ENCODE results near the gene RNLS.

RNLS gene

GRCh38 chr10:88372881-88373592, 210.1 kb downstream of the RNLS start:
- H3K36me3 ChIP-seq (ENCODE audit: control insufficient read depth, insufficient read depth, low read length) = no peaks in the 10 kb centered on the region
- no peaks in the 10 kb centered on the region for H3K4me1 ChIP-seq
- no peaks in the 10 kb centered on the region for H3K9me3 ChIP-seq (ENCODE audit: control insufficient read depth, low read length)
- H3K4me2 ChIP-seq (ENCODE audit: low read length) = no peak overlapping the region
- no peak overlapping the region for H3K4me3 ChIP-seq (ENCODE audit: low read depth, low read length)
- H2AFZ ChIP-seq = no peak overlapping the region
- H3K27ac ChIP-seq = no peak overlapping the region
- H3K27me3 ChIP-seq (ENCODE audit: control insufficient read depth, insufficient read depth, low read length) = no peaks in the 10 kb centered on the region
- no peaks in the 10 kb centered on the region for H3K79me2 ChIP-seq
- TF ChIP-seq CTCF (IDR thresholded peaks at IDR 0.05) = no peak
- no peak overlapping the region for H3K9ac ChIP-seq

- Histone ChIP-seq H3K4me1 (no peaks in the 10 kb centered on the region), H3K27ac (no peak overlapping the region), H3K9me3 (ENCODE audit: control insufficient read depth, low read length) (no peaks in the 10 kb centered on the region), H3K79me2 (no peaks in the 10 kb centered on the region), H2AFZ (no peak overlapping the region), H3K4me2 (ENCODE audit: low read length) (no peak overlapping the region), H3K36me3 (ENCODE audit: control insufficient read depth, insufficient read depth, low read length) (no peaks in the 10 kb centered on the region), H3K27me3 (ENCODE audit: control insufficient read depth, insufficient read depth, low read length) (no peaks in the 10 kb centered on the region), H3K9ac (no peak overlapping the region), H3K4me3 (ENCODE audit: low read depth, low read length) (no peak overlapping the region)
- TF ChIP-seq CTCF (IDR thresholded peaks at IDR 0.05) = no peak
These were observed 210.9 kb downstream of the RNLS start for GRCh38 chr10:88372051-88372715.

GRCh38 chr10:88370713-88371112, 212.4 kb downstream of the RNLS start:
- Histone ChIP-seq H3K9me3 (ENCODE audit: control insufficient read depth, low read length) (no peaks in the 10 kb centered on the region), H3K4me3 (ENCODE audit: low read depth, low read length) (no peak overlapping the region), H2AFZ (no peak overlapping the region), H3K36me3 (ENCODE audit: control insufficient read depth, insufficient read depth, low read length) (no peaks in the 10 kb centered on the region), H3K4me2 (ENCODE audit: low read length) (no peak overlapping the region), H3K4me1 (no peaks in the 10 kb centered on the region), H3K27me3 (ENCODE audit: control insufficient read depth, insufficient read depth, low read length) (no peaks in the 10 kb centered on the region), H3K79me2 (no peaks in the 10 kb centered on the region), H3K27ac (no peak overlapping the region), H3K9ac (no peak overlapping the region)
- TF ChIP-seq CTCF (IDR thresholded peaks at IDR 0.05) = no peak

GRCh38 chr10:88366772-88367171, 216.3 kb downstream of the RNLS start:
- Histone ChIP-seq H3K9ac (no peak overlapping the region), H3K27me3 (ENCODE audit: control insufficient read depth, insufficient read depth, low read length) (no peaks in the 10 kb centered on the region), H3K9me3 (ENCODE audit: control insufficient read depth, low read length) (no peaks in the 10 kb centered on the region), H2AFZ (no peak overlapping the region), H3K27ac (no peak overlapping the region), H3K4me2 (ENCODE audit: low read length) (no peak overlapping the region), H3K4me3 (ENCODE audit: low read depth, low read length) (no peak overlapping the region), H3K36me3 (ENCODE audit: control insufficient read depth, insufficient read depth, low read length) (no peaks in the 10 kb centered on the region), H3K4me1 (no peaks in the 10 kb centered on the region), H3K79me2 (no peaks in the 10 kb centered on the region)
- no peak for TF ChIP-seq CTCF (IDR thresholded peaks at IDR 0.05)
